ENCODE data around the gene SERPINA5. TPM values are rescaled to one million over a fixed set of nuclear protein-coding genes. Genes with fewer than 3 reads are reported as not detected.

SERPINA5 gene
- total and polyA plus RNA-seq, 2 of the 13 experiments (the other 11 are each of a cell fraction or from before 2014, with no cell fraction given): 449 to 498 TPM

GRCh38 chr14:94636744-94637412, 55.7 kb downstream of the SERPINA5 start (continued):
- TF ChIP-seq ZNF710 (CRISPR knock-in tag; IDR thresholded peaks at IDR 0.05; ENCODE audit: borderline replicate concordance) (peak; percentile 17; the same call in 1 of the 2 replicates), ZNF557 (CRISPR knock-in tag; IDR thresholded peaks at IDR 0.05) (0 out of 2 replicates have a peak, but pooled peaks have one; percentile 33), RXRA (CRISPR knock-in tag; IDR thresholded peaks at IDR 0.05) (peak; percentile 80; the same call in 1 of the 2 replicates), CHD4 (IDR thresholded peaks at IDR 0.05; ENCODE audit: borderline replicate concordance, low read length) (0 out of 2 replicates have a peak, but pooled peaks have one; percentile 28), HOXD1 (CRISPR knock-in tag; IDR thresholded peaks at IDR 0.05) (peak; percentile 36; the same call in 1 of the 2 replicates), ZFP36L1 (CRISPR knock-in tag; IDR thresholded peaks at IDR 0.05) (no peak), FOXP4 (CRISPR knock-in tag; IDR thresholded peaks at IDR 0.05) (peak; percentile 91), HDAC2 (CRISPR knock-in tag; IDR thresholded peaks at IDR 0.05) (peak; percentile 86), ZNF839 (CRISPR knock-in tag; IDR thresholded peaks at IDR 0.05; ENCODE audit: borderline replicate concordance) (no peak), ZMAT3 (CRISPR knock-in tag; conservative IDR thresholded peaks at IDR 0.05) (no peak; the same call in 1 of the 2 replicates), LCORL (IDR thresholded peaks at IDR 0.05) (no peak), LCORL (CRISPR knock-in tag; IDR thresholded peaks at IDR 0.05) (0 out of 2 replicates have a peak, but pooled peaks have one; percentile 18), NAIF1 (CRISPR knock-in tag; IDR thresholded peaks at IDR 0.05; ENCODE audit: borderline replicate concordance) (no peak), ZNF264 (CRISPR knock-in tag; IDR thresholded peaks at IDR 0.05) (peak; percentile 79; the same call in 1 of the 2 replicates), ZNF772 (CRISPR knock-in tag; IDR thresholded peaks at IDR 0.05) (peak; percentile 34; the same call in 1 of the 2 replicates), SIX4 (CRISPR knock-in tag; IDR thresholded peaks at IDR 0.05) (peak; percentile 63; the same call in 1 of the 2 replicates)
- TF ChIP-seq, protein P1, sequence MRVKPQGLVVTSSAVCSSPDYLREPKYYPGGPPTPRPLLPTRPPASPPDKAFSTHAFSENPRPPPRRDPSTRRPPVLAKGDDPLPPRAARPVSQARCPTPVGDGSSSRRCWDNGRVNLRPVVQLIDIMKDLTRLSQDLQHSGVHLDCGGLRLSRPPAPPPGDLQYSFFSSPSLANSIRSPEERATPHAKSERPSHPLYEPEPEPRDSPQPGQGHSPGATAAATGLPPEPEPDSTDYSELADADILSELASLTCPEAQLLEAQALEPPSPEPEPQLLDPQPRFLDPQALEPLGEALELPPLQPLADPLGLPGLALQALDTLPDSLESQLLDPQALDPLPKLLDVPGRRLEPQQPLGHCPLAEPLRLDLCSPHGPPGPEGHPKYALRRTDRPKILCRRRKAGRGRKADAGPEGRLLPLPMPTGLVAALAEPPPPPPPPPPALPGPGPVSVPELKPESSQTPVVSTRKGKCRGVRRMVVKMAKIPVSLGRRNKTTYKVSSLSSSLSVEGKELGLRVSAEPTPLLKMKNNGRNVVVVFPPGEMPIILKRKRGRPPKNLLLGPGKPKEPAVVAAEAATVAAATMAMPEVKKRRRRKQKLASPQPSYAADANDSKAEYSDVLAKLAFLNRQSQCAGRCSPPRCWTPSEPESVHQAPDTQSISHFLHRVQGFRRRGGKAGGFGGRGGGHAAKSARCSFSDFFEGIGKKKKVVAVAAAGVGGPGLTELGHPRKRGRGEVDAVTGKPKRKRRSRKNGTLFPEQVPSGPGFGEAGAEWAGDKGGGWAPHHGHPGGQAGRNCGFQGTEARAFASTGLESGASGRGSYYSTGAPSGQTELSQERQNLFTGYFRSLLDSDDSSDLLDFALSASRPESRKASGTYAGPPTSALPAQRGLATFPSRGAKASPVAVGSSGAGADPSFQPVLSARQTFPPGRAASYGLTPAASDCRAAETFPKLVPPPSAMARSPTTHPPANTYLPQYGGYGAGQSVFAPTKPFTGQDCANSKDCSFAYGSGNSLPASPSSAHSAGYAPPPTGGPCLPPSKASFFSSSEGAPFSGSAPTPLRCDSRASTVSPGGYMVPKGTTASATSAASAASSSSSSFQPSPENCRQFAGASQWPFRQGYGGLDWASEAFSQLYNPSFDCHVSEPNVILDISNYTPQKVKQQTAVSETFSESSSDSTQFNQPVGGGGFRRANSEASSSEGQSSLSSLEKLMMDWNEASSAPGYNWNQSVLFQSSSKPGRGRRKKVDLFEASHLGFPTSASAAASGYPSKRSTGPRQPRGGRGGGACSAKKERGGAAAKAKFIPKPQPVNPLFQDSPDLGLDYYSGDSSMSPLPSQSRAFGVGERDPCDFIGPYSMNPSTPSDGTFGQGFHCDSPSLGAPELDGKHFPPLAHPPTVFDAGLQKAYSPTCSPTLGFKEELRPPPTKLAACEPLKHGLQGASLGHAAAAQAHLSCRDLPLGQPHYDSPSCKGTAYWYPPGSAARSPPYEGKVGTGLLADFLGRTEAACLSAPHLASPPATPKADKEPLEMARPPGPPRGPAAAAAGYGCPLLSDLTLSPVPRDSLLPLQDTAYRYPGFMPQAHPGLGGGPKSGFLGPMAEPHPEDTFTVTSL (CRISPR knock-in tag; IDR thresholded peaks at IDR 0.05; ENCODE audit: borderline replicate concordance): peak; percentile 93; the same call in 1 of the 2 replicates
